ENCODE measurements around the gene INSRR.

Gene INSRR

DNA sequence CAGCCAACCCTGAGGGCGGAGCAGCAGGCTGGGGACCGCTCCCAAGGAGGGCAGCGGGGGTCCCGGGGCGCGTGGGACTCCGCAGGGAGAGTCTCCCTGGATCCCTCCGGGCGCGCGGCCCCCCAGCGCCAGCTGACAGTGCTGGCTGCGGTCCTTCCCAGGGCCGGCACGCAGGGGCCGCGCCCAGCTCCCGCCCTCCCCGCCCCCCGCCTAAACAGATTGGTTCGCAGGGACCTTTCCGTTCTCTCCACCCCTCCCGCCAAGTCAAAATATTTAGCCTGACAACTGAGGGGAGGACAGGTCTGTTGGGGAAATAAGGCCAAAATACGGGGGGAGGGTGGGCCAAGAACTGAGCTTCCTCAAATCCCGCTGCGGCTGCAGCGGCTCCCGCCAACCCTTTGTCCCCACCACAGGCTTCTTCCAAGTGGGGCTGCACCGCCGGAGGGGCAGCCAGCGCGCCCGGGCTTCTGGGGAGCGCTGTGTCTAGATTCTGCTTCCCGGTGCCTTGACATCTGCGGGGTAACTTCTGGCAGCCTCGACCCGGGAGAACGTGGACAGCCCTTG is at the start of gene INSRR:
Gene INSRR, minus strand, starts transcription at position 159 of the 564 bp plus-strand sequence. CDS start 496 bp downstream, outside the sequence.
- DNase-seq (ENCODE audit: low spot score): peak; percentile 62

DNA sequence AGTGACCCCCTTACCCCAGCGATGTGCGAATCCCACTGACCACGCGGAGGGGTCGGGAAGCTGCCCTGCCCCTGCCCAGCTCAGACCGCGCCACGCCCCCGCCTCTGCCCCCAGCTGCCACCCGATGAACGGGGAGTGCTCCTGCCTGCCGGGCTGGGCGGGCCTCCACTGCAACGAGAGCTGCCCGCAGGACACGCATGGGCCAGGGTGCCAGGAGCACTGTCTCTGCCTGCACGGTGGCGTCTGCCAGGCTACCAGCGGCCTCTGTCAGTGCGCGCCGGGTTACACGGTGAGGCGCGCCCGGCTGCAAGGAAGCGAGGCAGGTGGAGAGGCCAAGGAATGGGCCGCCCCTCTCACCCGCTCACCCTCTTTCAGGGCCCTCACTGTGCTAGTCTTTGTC is 49.6 kb upstream of the INSRR start:
- no peak for DNase-seq (ENCODE audit: low spot score)

DNA sequence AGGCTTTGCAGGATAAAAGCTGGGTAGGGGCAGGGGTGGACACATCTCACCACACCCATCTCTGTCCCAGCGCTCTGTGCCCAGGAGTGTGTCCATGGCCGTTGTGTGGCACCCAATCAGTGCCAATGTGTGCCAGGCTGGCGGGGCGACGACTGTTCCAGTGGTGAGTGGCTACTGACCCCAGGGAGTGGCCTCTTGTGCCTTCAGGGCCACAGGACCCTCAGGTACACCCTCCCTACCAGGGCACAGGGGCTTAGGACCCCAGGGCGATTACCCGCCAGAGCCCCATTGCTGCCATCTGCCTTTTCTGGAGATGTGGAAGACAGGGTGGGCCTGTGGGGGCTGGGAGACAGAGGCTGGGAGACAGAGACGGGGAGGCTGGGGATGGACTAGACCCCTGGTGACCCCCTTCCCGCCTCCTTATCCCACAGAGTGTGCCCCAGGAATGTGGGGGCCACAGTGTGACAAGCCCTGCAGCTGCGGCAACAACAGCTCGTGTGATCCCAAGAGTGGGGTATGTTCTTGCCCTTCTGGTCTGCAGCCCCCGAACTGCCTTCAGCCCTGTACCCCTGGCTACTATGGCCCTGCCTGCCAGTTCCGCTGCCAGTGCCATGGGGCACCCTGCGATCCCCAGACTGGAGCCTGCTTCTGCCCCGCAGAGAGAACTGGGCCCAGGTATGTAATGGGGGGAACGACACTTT is 47.4 kb upstream of the INSRR start:
- DNase-seq (ENCODE audit: low spot score): no peak

DNA sequence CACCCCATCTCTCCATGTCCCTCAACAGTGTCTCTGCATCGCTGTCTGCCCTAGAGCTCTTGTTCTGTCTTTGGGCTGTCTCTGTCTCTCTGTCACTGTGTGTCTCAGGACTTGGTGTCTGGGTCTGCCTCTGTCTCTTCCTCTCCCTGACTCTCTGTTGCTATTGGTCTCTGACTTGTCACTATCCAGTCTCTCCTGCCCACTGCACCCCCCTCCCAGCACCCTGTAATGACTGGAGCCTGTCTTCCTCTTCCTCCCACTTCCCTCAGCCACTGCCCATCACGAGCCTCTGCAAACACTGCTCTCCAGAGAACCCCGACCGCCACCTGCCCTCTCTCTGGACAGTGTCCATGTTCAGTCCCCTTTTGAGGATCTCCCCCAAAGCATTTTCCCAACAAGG is 46.7 kb upstream of the INSRR start:
- DNase-seq (ENCODE audit: low spot score): no peak

DNA sequence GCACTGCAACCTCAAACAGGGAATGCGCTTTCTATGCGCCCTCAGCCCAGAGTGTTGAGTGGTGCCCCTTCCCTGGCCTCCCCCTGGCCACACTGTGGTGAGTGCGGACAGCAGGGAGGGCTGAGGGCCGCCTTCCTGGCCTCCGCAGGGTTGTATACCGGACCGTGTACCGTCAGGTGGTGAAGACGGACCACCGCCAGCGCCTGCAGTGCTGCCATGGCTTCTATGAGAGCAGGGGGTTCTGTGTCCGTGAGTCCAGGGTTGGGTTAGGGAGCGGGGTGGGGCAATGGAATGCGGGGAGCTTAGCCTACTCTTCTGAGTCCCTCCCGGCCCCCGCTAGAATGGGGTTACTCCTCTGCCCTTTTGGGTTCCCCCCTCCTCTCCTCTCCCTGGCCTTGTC is 46.3 kb upstream of the INSRR start:
- DNase-seq (ENCODE audit: low spot score): no peak

DNA sequence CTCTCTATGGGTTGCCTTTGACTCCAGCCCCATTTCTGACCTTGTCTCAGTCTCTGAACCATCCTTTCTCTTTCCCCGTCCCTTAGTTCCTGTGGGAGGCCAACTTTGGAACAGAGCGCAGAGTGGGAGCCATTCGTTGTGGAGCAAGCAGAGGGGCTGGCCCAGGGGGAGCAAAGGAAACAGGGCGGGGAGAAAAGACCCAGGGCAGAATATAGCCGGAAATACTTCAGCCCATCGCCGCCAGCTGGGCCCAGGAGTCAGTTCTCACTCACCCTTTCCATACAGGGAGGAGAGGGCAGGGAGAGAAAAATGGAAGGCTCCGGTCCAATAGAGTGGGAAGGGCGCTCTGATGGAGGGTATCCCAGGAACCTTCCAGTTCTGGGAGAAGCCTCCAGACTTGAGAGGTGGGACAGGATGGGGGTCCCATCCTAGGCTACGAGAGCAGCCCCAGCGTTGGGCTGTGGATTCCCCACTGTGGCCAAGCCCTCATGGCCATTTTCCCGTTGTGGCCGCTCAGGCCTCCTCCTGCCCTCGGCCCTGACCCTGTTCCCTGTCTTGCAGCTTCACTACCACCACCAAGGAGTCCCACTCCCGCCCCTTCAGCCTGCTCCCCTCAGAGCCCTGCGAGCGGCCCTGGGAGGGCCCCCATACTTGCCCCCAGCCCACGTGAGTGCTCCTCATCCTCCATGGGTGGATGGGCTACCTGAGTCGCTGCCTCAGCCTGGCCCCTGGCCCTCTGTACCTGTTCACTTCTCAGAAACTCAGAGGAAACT is 45.5 kb upstream of the INSRR start:
- DNase-seq (ENCODE audit: low spot score): no peak

DNA sequence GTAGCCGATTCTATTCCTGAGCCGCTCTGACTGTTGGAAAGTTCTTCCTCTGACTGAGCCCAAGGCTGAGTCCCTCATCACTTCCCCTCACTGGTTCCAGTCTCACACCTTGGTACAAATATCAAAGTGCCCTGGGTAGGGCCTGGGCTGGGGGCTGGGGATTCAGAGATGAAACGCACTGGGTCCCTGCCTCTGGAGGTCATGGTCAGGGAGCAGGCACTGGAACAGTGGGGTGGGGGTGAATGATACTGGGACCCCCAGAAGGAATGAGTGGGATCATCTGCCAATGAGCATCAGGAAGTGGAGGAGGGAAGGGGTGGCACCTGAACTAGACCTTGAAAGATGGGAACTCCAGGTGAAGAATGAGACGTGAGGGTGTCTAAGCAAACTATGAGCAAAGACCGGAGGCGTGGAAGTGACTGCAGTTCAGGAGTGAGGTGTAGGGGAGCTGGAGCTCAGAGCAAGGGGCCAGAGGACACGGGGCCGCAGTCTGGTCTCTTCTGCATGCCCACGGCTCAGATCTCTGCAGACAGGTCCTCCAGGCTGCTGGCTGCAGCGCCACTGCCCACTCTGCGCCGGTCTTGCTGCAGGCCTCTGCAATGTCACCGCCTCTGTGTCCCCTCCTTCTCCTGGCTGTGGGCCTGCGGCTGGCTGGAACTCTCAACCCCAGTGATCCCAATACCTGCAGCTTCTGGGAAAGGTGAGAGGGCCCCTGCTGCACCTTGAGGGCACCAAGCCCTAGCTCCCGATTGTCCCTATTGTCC is 44.6 kb upstream of the INSRR start:
- no peak for DNase-seq (ENCODE audit: low spot score)

DNA sequence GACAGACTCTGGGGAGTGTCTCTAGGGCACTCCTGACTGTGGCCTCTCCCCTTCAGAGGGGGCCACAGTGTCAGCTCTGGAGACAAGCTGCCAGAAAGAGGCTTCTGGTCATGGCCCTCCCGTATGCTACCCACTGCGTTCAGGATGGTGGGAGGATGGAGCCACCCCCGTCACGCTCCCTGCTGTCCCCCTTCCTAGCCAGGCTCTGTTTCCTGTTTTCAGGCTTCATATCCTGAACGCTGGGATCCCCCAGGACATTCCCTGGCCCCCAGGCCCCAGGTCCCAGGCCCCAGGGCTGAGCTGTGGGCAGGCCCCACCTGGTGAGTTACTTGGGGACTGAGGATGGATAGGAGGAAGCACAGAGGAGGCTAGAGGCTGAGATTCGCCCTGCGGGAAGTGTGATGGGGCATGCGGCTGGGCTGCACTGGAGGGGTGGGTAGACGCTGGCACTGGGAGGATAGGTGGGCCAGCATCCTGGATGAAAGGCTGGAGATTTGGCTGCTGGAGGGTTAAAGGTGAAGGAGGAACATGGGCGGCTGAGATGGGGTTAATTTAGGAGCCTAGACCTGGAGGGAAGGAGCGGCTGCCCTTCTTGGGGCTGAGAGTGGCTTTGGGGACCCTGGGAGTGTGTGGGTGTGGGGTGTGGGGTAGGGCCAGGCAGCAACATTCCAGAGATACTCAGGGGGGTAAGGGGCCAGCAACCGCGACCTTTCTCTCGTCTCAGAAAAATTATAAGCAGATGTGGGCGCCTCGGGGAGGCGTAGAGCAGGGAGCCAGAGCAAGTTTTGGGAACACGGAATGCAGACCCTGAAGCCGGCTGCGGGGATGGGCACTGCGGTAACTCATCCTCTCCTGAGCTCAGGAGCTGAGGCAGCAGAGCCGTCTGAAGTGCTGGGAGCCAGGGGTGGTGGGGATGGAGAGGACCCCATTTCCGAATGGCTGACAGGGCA is 43.3 kb upstream of the INSRR start:
- DNase-seq (ENCODE audit: low spot score): no peak

- no peak for DNase-seq (ENCODE audit: low spot score)
Observed at GRCh38 chr1:156901590-156901900, 42.6 kb upstream of the INSRR start.

DNA sequence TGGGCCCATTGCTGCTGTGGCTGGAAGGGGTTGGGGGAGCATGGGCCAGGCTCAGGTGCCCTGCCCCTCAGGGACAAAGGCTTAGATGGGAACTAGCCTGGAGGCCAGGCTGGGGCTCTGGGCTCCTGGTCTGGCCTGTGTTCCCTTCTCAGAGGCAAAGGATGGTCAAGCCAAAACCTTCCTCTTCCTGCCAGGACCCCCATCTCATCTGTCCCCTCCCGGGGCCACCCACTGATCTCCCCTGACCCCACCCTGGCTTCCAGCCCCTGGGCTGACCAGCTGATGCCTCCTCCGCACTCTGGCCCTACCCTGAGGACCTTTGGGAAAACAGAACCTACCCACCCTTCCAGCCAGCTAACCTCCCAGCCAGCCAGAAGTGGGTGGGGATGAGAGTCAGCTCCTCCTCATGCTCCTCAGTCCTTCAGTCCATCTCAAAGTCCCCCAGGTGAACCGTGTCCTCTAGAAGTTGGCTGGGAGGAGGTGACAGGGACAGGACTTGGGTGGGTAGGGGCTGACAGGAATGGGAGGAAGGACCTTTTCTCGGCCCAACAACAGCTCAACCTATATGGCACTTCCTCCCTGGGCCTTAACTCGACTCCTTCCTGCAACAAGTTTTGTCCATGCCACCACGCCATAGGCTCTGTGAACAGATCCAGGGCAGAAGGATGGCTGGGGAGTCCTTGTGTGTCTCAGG is 42.1 kb upstream of the INSRR start:
- DNase-seq (ENCODE audit: low spot score): no peak

DNA sequence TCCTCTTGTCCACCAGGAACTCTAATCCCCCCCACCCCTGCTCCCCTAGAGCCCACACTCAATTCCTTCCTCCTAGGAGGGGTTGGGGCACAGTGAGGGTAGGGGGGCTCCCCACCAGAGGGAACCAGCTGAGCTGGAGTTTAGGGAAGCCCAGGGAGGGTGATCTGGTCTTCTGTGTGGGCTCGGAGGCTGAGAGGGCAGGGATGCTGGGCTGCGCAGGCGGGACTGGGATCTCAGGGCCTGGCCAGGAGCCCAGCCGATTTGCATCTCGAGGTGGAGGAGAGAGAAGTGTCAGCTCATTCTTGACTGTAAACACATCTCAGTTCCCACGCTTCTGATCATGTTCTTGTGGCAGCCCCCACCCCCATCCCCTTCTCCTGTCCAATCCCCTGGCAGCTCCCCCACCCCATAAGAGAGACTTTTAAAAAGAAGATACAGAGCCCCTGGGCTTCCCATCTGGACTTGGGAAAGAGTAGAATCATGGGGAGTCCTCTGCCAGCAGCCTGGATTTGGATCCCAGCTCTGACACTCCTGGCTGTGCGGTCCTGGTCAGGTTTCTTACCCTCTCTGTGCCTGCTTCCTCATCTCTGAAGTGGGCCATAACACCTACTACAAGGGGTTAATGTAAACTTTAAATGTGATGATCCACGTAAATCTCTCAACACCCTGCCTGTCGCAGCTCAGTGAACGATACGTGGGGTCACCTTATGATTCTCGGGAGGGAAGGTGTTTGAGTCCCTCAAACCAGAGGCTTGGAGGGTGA is 41.2 kb upstream of the INSRR start:
- no peak for DNase-seq (ENCODE audit: low spot score)

DNA sequence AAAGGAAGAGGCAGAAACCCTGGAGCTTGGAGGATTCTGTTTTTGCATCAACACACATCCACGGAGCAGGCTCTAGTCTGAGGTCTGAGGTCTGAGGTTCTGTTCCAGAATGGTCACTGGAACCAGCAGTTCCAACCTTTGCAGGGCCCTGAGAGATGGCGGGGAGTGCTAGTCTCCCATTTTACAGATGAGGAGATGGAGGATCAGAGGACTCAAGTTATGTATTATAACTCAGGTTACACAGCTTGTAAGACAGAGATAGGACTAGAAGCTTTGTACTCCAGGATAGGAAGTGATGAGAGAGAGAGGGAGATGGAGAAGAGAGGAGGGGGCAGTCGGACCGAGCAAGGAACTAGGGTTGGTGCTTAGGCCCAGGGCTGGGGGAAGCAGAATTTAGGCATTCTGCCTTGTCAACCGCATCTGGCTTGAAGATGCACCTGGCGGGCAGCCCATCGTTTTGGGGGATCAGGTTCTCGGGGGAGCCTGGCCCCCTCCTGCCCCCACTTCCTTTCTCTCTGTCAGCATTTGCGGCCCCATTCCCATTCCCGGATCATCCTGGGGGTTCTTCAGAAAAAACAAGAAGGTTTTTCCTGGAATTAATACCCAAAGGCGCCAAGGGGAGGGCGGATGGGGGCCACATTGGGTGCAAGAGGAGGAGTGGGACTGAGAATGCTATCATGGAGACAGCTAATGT is 40.2 kb upstream of the INSRR start:
- no peak for DNase-seq (ENCODE audit: low spot score)

GRCh38 chr1:156898161-156898566 is 39.2 kb upstream of the INSRR start:
- DNase-seq (ENCODE audit: low spot score): no peak

DNA sequence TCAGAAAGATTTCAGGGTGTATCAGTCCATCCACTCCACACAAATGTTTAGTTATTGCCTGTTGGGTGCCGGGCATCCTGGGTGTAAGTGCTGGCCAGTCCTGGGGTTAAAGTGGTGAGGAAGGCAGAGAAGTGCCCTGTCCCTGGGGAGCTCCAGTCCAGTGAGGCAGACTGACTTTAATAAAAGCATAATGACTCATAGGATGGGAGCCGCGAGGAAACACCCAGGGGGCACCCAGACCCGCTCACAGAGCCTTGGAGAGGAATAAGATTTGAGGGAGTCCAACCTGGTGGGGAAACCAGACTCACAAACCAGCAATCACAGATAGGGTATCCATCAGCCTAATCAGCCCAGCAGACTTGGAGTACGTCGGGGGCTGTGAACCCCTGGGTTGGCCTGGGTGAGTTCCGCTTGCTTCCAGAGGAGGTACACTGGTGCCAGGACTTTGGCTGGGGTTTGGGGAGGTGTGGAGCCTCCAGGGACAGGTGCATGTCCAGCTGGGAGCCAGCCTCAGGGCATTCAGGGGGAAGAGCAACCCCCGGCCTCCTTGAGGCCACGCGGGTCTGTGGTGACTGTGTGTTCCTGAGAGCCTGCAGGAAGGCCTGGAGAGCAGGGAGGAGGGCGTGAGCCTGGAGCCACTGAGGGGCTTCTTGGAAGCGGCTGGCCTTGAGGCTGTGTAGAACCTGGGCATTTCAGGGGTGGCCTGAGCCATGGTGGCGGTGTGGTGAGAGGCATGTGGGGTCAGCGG is 38.3 kb upstream of the INSRR start:
- no peak for DNase-seq (ENCODE audit: low spot score)

DNA sequence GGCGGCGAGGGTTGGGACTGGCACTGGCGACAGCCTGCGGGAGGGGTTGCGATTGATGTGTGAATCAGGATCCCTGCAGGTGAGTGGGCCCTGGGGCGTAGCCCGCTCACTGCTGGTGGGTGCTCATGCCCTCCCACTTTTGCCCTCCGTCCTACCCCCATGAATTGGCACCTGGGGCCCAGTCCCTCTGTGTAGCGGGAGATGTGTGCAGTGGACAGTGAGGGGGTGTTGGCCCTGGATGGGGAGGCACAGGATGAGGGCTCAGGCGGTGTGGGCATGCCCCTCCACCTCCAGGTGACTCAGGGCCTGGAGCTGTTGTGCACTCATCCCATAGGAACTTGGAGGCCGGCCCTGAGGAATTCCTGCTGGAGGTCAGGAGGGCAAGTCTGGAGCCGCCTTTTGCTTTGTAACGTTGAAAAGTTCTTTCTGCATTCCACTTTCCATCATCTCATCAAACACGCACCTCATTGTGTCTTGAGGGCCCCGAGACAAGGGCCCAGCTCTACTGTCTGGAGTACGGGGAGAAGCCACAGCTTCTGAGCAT is 37.6 kb upstream of the INSRR start:
- DNase-seq (ENCODE audit: low spot score): no peak

DNA sequence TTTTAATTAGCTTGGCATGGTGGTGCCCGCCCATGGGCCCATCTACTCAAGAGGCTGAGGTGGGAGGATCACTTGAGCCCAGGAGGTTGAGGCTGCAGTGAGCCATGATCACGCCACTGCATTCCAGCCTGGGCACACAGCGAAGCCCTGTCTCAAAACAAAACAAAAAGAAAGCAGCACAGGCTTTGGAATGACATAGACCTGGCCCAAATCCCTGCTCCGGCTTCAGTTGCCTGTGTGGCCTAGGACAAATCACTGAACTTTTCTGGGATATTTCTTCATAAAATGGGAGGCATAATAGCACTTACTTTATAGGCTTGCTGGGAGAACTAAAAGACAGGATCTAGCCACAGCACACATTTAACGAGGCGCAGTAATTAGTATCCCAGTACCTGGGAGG is 37.0 kb upstream of the INSRR start:
- DNase-seq (ENCODE audit: low spot score): no peak

DNA sequence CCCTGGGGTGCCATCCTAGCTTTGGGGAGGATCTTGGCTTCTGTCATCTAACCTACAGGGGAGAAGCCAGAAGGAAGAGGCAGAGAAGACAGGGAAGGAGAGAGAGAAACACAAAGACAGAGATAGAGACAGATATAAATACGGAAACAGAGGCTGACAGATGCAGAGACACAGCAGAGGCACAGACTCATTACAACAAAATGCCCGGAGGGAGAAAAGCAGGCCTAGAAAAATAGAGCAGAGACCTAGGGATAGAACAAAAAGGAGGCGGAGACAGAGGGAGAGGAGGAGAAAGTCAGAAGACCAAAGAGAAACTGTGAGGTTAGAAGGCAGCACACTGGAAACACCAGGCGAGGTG is 36.5 kb upstream of the INSRR start:
- no peak for DNase-seq (ENCODE audit: low spot score)

- no peak for DNase-seq (ENCODE audit: low spot score)
Observed at GRCh38 chr1:156894711-156895454, 36.0 kb upstream of the INSRR start.
